HepG2 (cell line): ENCODE results near the gene INHBC. TPM values are rescaled to one million over a fixed set of nuclear protein-coding genes. Genes with fewer than 3 reads are reported as not detected.

Source experiments
- ATAC-seq: fragments of 200-7000 bp; cut with Tn5 transposase; 3 replicates; pipeline ENCODE4 v1.9.1; 2020; ENCODE audit warnings: mild to moderate bottlenecking, moderate library complexity
- BruUV-seq: library from RNA; stranded (reverse); fragments of 400-500 nt; replicated peaks from 2 replicates; lab custom pipeline; 2021; lab: Mats Ljungman, UMichigan
- CTCF ChIA-PET: fragments of 300-600 bp; formaldehyde crosslinking; extraction: SDS; loops from one replicate; lab custom pipeline; 2021; ENCODE audit warnings: low total read pairs, inconsistent platforms, low intra/inter-chr PET ratio; lab: Yijun Ruan, JAX
- POLR2A ChIA-PET: fragments of 350-600 bp; sonication (Branson Sonifier 250); formaldehyde crosslinking; loops from one replicate; lab custom pipeline; 2020; ENCODE audit warnings: antibody characterized with exemption, inconsistent platforms; lab: Yijun Ruan, JAX
- DNase-seq: peaks from one replicate; pipeline ENCODE4 v3.0.0-alpha.2; 2015; ENCODE audit warnings: low spot score
- FAIRE-seq: peaks from 3 replicates; lab custom pipeline; 2011; peaks lifted over from hg19 to GRCh38; lab: Jason Lieb, UNC
- H2AFZ ChIP-seq: one replicate; pipeline ENCODE4 v1.6.1; 2011; ENCODE audit warnings: low read length, inconsistent platforms
- H3K27ac ChIP-seq: fragments of 300-600 bp; 3 replicates; pipeline ENCODE4 v1.8.0; 2011; ENCODE audit warnings: mixed run types, mild to moderate bottlenecking, mixed read lengths, low read length, inconsistent platforms; ENCODE audit not compliant: insufficient read depth; ENCODE audit errors: extremely low read length
- H3K27me3 ChIP-seq, 2 experiments: fragments of 200-600 bp in 1 of 2; 2 replicates in 1 of 2; 3 replicates in 1 of 2; pipeline versions ENCODE4 v1.6.0 to v1.8.0; 2011; ENCODE audit warnings: low read length in 2 of 2, mild to moderate bottlenecking in 2 of 2, moderate library complexity in 2 of 2, inconsistent platforms in 1 of 2; ENCODE audit not compliant: insufficient read depth in 2 of 2, control insufficient read depth in 1 of 2
- H3K36me3 ChIP-seq, 2 experiments: fragments of 200-600 bp in 1 of 2; replicated peaks in 1 of 2; 2 replicates in 1 of 2; 3 replicates in 1 of 2; pipeline versions ENCODE4 v1.5.1 to v1.8.0; 2011; ENCODE audit warnings: low read length in 2 of 2, inconsistent platforms in 1 of 2; ENCODE audit not compliant: insufficient read depth in 2 of 2, control insufficient read depth in 1 of 2
- H3K4me1 ChIP-seq: 2 replicates; pipeline ENCODE4 v1.5.1; 2012; ENCODE audit warnings: low read length, inconsistent platforms; ENCODE audit not compliant: insufficient read depth
- H3K4me2 ChIP-seq: 2 replicates; pipeline ENCODE4 v1.6.0; 2011; ENCODE audit warnings: low read depth, low read length, inconsistent platforms
- H3K4me3 ChIP-seq, 3 experiments: fragments of 200-600 bp in 1 of 3; sonication (generic), shearing (Covaris generic) in 1 of 3; replicated peaks in 1 of 3; 2 replicates each; pipeline ENCODE4 v1.5.1; 2011 to 2016; ENCODE audit warnings: low read length in 3 of 3, inconsistent platforms in 2 of 3, low read depth in 2 of 3, mild to moderate bottlenecking in 2 of 3, control low read depth in 1 of 3, mixed read lengths in 1 of 3; ENCODE audit not compliant: insufficient read depth in 1 of 3
- H3K79me2 ChIP-seq: one replicate; pipeline ENCODE4 v1.6.1; 2011; ENCODE audit warnings: low read length, inconsistent platforms; ENCODE audit not compliant: insufficient read depth
- H3K9ac ChIP-seq: 2 replicates; pipeline ENCODE4 v1.6.0; 2011; ENCODE audit warnings: mild to moderate bottlenecking, low read depth, low read length, inconsistent platforms; ENCODE audit not compliant: insufficient read depth
- H3K9me3 ChIP-seq: 2 replicates; pipeline ENCODE4 v1.5.1; 2012; ENCODE audit warnings: mild to moderate bottlenecking, low read length
- H4K20me1 ChIP-seq: 2 replicates; pipeline ENCODE4 v1.6.0; 2011; ENCODE audit warnings: inconsistent platforms, mild to moderate bottlenecking, low read length, moderate library complexity; ENCODE audit not compliant: insufficient read depth
- DR1 ChIP-seq: sonication (generic); formaldehyde crosslinking; IDR thresholded peaks from 2 replicates; pipeline ENCODE4 v1.8.0; 2021; ENCODE audit warnings: mild to moderate bottlenecking, missing genetic modification reagents, inconsistent platforms
- GPN1 ChIP-seq: sonication (generic); formaldehyde crosslinking; IDR thresholded peaks from 2 replicates; pipeline ENCODE4 v1.5.1; 2020; ENCODE audit warnings: missing genetic modification reagents, borderline replicate concordance
- MED1 ChIP-seq: sonication (generic); formaldehyde crosslinking; IDR thresholded peaks from 2 replicates; pipeline ENCODE4 v1.4.0; 2020; ENCODE audit warnings: missing genetic modification reagents
- RAD21 ChIP-seq: fragments of 450-650 bp; formaldehyde crosslinking; IDR thresholded peaks from 2 replicates; pipeline ENCODE4 v1.5.0; 2020; ENCODE audit warnings: mild to moderate bottlenecking
- SIN3A ChIP-seq: IDR thresholded peaks from 2 replicates; pipeline ENCODE4 v1.6.1; 2011; ENCODE audit warnings: low read depth, mild to moderate bottlenecking, control low read depth, low read length, borderline replicate concordance
- SP4 ChIP-seq: sonication (generic); formaldehyde crosslinking; IDR thresholded peaks from 2 replicates; pipeline ENCODE4 v1.8.1; 2023; ENCODE audit warnings: mild to moderate bottlenecking, missing genetic modification reagents
- SP5 ChIP-seq: IDR thresholded peaks from 2 replicates; pipeline ENCODE4 v1.6.1; 2016; ENCODE audit warnings: low read depth, borderline replicate concordance
- TBP ChIP-seq: sonication (generic); formaldehyde crosslinking; IDR thresholded peaks from 2 replicates; pipeline ENCODE4 v1.5.0; 2020; ENCODE audit warnings: missing genetic modification reagents
- U2AF1 ChIP-seq: fragments of 200-400 bp; formaldehyde crosslinking; optimal IDR thresholded peaks from 2 replicates; pipeline ENCODE3; 2017; ENCODE audit warnings: mild to moderate bottlenecking, low read depth, low read length
- ZFP90 ChIP-seq: sonication (generic); formaldehyde crosslinking; IDR thresholded peaks from 2 replicates; pipeline ENCODE4 v1.8.0; 2022; ENCODE audit warnings: missing genetic modification reagents, mild to moderate bottlenecking, inconsistent platforms, borderline replicate concordance
- ZIK1 ChIP-seq: sonication (generic); formaldehyde crosslinking; IDR thresholded peaks from 2 replicates; pipeline ENCODE4 v1.5.0; 2020; ENCODE audit warnings: mild to moderate bottlenecking, low read depth, missing genetic modification reagents, borderline replicate concordance
- ZMYM2 ChIP-seq: sonication (generic); formaldehyde crosslinking; IDR thresholded peaks from 2 replicates; pipeline ENCODE4 v1.8.0; 2022; ENCODE audit warnings: mild to moderate bottlenecking, missing genetic modification reagents
- ZNF264 ChIP-seq: sonication (generic); formaldehyde crosslinking; IDR thresholded peaks from 2 replicates; pipeline ENCODE4 v1.4.0; 2020; ENCODE audit warnings: missing genetic modification reagents
- ZSCAN25 ChIP-seq: sonication (generic); formaldehyde crosslinking; IDR thresholded peaks from 2 replicates; pipeline ENCODE4 v1.8.0; 2022; ENCODE audit warnings: mild to moderate bottlenecking, missing genetic modification reagents
- ZSCAN29 ChIP-seq: sonication (generic); formaldehyde crosslinking; conservative IDR thresholded peaks from 2 replicates; pipeline ENCODE4 v1.4.0; 2020; ENCODE audit warnings: mild to moderate bottlenecking, missing genetic modification reagents
- WGBS: methylation state at CpG from one replicate; pipeline ENCODE4 v1.1.6; 2017; ENCODE audit warnings: low lambda C conversion rate; 5-methylcytosine and 5-hydroxymethylcytosine counted together
- in situ Hi-C: cut with HindIII; loops from 2 replicates; pipeline ENCODE4 v1.10.0; 2017; ENCODE audit warnings: low pct_unique_long_range_greater_than_20kb; ENCODE audit not compliant: extremely low pct_ligation_motif_present
- intact Hi-C: fragments of 100-400 bp; cut with micrococcal nuclease; formaldehyde crosslinking; loops from one replicate; pipeline ENCODE4 v1.10.0; 2022; ENCODE audit not compliant: unreplicated experiment
- polyA plus RNA-seq, 8 experiments: library from polyadenylated mRNA; depleted of rRNA in 3 of 8; stranded (reverse) in 7 of 8; unstranded in 1 of 8; fragments of >200 nt; fragmentation: Illumina TruSeq in 4 of 8; extraction: Trizol in 4 of 8; gene quantifications; 2 replicates each; pipeline versions ENCODE4 v1.2.1 to v1.2.3, GENCODE V29; 2011 to 2016; ENCODE audit warnings: low read depth in 4 of 8, missing spikeins in 1 of 8, mixed read lengths in 1 of 8; ENCODE audit not compliant: insufficient read depth in 1 of 8
- total RNA-seq, 5 experiments: library from RNA; depleted of rRNA; stranded (reverse); fragments of >200 nt; fragmentation: Illumina TruSeq; extraction: Trizol; gene quantifications; 2 replicates each; pipeline ENCODE4 v1.2.3, GENCODE V29; 2016; ENCODE audit warnings: low read depth in 1 of 5
- TF ChIP-seq, protein P1 (sequence below): sonication (generic); formaldehyde crosslinking; IDR thresholded peaks from 2 replicates; pipeline ENCODE4 v1.4.0; 2020; ENCODE audit warnings: missing genetic modification reagents; ENCODE audit errors: not compliant biosample characterization
- TF ChIP-seq, protein P2 (sequence below): sonication (generic); formaldehyde crosslinking; IDR thresholded peaks from 2 replicates; pipeline ENCODE4 v1.8.1; 2023; ENCODE audit warnings: missing genetic modification reagents, mild to moderate bottlenecking, borderline replicate concordance
- TF ChIP-seq, protein P3 (sequence below): sonication (generic); formaldehyde crosslinking; IDR thresholded peaks from 2 replicates; pipeline ENCODE4 v1.9.0; 2022; ENCODE audit warnings: missing genetic modification reagents, mild to moderate bottlenecking, borderline replicate concordance

Gene INHBC
- total and polyA plus RNA-seq, 2 of the 13 experiments (the other 11 are each of a cell fraction or from before 2014, with no cell fraction given) = 1.8 to 13.8 TPM

DNA sequence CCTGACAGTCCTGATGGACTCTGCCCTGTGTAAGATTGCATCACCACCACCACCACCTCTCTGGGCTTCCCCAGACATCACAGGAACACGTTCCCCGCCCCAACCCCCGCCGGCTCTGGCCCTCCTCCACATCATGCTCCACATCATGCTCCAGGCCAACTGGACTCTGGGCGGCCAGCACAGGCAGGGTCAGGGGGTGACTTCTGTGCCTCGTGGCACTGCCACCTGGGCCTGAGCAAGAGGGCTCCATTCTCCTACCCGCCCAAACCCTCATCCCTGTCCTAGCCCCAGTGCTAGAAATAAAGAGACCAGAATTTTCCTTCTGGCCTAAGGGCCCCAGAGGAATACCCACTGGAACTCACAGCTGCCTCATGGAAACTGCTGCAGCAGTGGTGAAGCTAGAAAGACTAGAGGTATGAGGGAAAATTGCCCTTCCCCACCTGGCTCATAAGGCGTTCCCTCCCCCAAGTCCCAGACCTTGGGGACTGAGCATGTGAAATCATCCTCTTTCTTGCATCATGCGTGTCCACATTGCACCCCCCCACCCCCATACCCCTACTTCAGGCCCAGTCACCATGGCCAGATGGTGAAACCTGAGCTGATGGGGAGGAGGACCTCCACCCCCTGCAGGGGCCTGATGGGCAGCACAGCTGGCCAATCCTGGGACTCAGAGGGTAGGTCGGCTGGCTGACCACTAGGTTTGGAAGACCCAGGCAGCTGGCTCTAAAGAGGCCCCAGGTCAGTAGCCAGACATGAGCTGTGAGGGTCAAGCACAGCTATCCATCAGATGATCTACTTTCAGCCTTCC lies 20.2 kb downstream of the INHBC start, which contains the start of gene INHBE:
INHBE (plus strand) TSS at position 742 of the 808 bp plus-strand sequence. CDS start 230 bp downstream, outside the sequence.
- BruUV-seq = no TSS peak
- POLR2A ChIA-PET = interaction anchor here (0.7 to 6.4 kb wide), 21 partner anchors 21 to 1233 kb away, joined by 3 to 99 read pairs (median 5); partner anchors contain the start of genes DCTN2, DDIT3, INHBC and LRP1
- 3% methylated on average over 8 of the region's 10 CpGs for WGBS
- CTCF ChIA-PET = interaction anchor here (0.8 to 6.1 kb wide), 2 partner anchors 147 to 190 kb away, joined by 3 to 66 read pairs; no protein-coding TSS in a partner anchor
- H3K4me2 ChIP-seq = peak within 1 kb of the TSS; percentile 99
- no peak within 1 kb of the TSS for H2AFZ ChIP-seq
- H3K4me3 ChIP-seq = peak within 1 kb of the TSS; percentile 62 to 83 (median 66)
- no peaks in the 10 kb centered on the region for H3K9me3 ChIP-seq
- H3K36me3 ChIP-seq = no peaks in the 10 kb centered on the region
- peaks cover 15% of the 10 kb centered on the region for H3K79me2 ChIP-seq
- ATAC-seq (peak; percentile 73), DNase-seq (peak; percentile 92), FAIRE-seq (peak; percentile 97)
- H3K27me3 ChIP-seq = no peaks in the 10 kb centered on the region; a peak in 1 of 5 replicates
- peaks cover 88% of the 10 kb centered on the region for H3K4me1 ChIP-seq
- peak within 1 kb of the TSS; percentile 80 for H3K9ac ChIP-seq
- H3K27ac ChIP-seq = peak within 1 kb of the TSS; percentile 98
- in situ Hi-C loops (loop anchor here (5.0 kb wide), 2 partner anchors 147 to 192 kb away; no protein-coding TSS in a partner anchor), intact Hi-C loops (loop anchor here (5.0 to 10.0 kb wide), 2 partner anchors 192 to 700 kb away; partner anchors contain the start of gene PRIM1)
- H4K20me1 ChIP-seq = no peaks in the 10 kb centered on the region
- TF ChIP-seq MED1 (CRISPR knock-in tag) (peak; percentile 91), ZFP90 (CRISPR knock-in tag) (no peak; the same call in 1 of the 2 replicates), ZSCAN25 (CRISPR knock-in tag) (peak; percentile 73), ZMYM2 (no peak; the same call in 1 of the 2 replicates), ZNF264 (CRISPR knock-in tag) (0 out of 2 replicates have a peak, but pooled peaks have one; percentile 67), ZSCAN29 (CRISPR knock-in tag) (0 out of 2 replicates have a peak, but pooled peaks have one; percentile 39), SP5 (CRISPR knock-in tag) (peak; percentile 97), ZIK1 (CRISPR knock-in tag) (no peak; the same call in 1 of the 2 replicates), TBP (CRISPR knock-in tag) (no peak), GPN1 (CRISPR knock-in tag) (no peak), SIN3A (peak; percentile 76; the same call in 1 of the 2 replicates), U2AF1 (no peak), DR1 (peak; percentile 50; the same call in 1 of the 2 replicates), SP4 (peak; percentile 47), RAD21 (0 out of 2 replicates have a peak, but pooled peaks have one; percentile 23)
- TF ChIP-seq, protein P1, sequence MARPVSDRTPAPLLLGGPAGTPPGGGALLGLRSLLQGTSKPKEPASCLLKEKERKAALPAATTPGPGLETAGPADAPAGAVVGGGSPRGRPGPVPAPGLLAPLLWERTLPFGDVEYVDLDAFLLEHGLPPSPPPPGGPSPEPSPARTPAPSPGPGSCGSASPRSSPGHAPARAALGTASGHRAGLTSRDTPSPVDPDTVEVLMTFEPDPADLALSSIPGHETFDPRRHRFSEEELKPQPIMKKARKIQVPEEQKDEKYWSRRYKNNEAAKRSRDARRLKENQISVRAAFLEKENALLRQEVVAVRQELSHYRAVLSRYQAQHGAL (CRISPR knock-in tag) = no peak
- TF ChIP-seq, protein P2, sequence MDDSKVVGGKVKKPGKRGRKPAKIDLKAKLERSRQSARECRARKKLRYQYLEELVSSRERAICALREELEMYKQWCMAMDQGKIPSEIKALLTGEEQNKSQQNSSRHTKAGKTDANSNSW (CRISPR knock-in tag) = peak; percentile 35; the same call in 1 of the 2 replicates
- TF ChIP-seq, protein P3, sequence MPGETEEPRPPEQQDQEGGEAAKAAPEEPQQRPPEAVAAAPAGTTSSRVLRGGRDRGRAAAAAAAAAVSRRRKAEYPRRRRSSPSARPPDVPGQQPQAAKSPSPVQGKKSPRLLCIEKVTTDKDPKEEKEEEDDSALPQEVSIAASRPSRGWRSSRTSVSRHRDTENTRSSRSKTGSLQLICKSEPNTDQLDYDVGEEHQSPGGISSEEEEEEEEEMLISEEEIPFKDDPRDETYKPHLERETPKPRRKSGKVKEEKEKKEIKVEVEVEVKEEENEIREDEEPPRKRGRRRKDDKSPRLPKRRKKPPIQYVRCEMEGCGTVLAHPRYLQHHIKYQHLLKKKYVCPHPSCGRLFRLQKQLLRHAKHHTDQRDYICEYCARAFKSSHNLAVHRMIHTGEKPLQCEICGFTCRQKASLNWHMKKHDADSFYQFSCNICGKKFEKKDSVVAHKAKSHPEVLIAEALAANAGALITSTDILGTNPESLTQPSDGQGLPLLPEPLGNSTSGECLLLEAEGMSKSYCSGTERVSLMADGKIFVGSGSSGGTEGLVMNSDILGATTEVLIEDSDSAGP = peak; percentile 82; the same call in 1 of the 2 replicates
